SK-N-SH (cell line): ENCODE data around the gene ESF1. TPM values are rescaled to one million over a fixed set of nuclear protein-coding genes. Genes with fewer than 3 reads are reported as not detected.
A peak's percentile ranks its signal among the peaks of the same experiment; 100 is the strongest.

Experiments
- CTCF ChIA-PET: fragments of 300-600, 350-600 bp; formaldehyde crosslinking; extraction: SDS; loops from one replicate; lab custom pipeline; 2021; lab: Yijun Ruan, JAX
- POLR2A ChIA-PET: fragments of 350-600 bp; sonication (Branson Sonifier 250); formaldehyde crosslinking; extraction: SDS; loops from one replicate; lab custom pipeline; 2020; ENCODE audit warnings: antibody characterized with exemption, inconsistent platforms; lab: Yijun Ruan, JAX
- DNase-seq: peaks from one replicate; pipeline ENCODE4 v3.0.0; 2012
- H2AFZ ChIP-seq: fragments of 200-600 bp; sonication (generic); 2 replicates; pipeline ENCODE4 v1.8.1; 2016; ENCODE audit warnings: antibody characterized with exemption, mild to moderate bottlenecking, low read depth
- H3F3A ChIP-seq: fragments of 200-600 bp; sonication (generic); replicated peaks from 2 replicates; pipeline ENCODE3; 2016; ENCODE audit warnings: antibody characterized with exemption, mild to moderate bottlenecking; ENCODE audit not compliant: insufficient read depth
- H3K27ac ChIP-seq, 2 experiments: fragments of 200-500 bp in 1 of 2; fragments of 200-600 bp in 1 of 2; sonication (Bioruptor generic) in 1 of 2; sonication (generic), shearing (Covaris generic) in 1 of 2; 2 replicates each; pipeline versions ENCODE4 v1.5.1 to v1.6.1; 2014 to 2016; ENCODE audit warnings: low read depth in 2 of 2, inconsistent platforms in 1 of 2, low read length in 1 of 2, mild to moderate bottlenecking in 1 of 2, mixed read lengths in 1 of 2
- H3K27me3 ChIP-seq: fragments of 200-600 bp; sonication (generic), shearing (Covaris generic); 2 replicates; pipeline ENCODE4 v1.6.1; 2016; ENCODE audit warnings: mixed run types; ENCODE audit not compliant: insufficient read depth
- H3K36me3 ChIP-seq, 2 experiments: fragments of 200-500 bp in 1 of 2; fragments of 200-600 bp in 1 of 2; sonication (Bioruptor generic) in 1 of 2; sonication (generic) in 1 of 2; replicated peaks in 1 of 2; 2 replicates each; pipeline versions ENCODE3 to v1.5.1; 2014 to 2016; ENCODE audit warnings: low read length in 1 of 2, mild to moderate bottlenecking in 1 of 2; ENCODE audit not compliant: insufficient read depth in 2 of 2, control insufficient read depth in 1 of 2
- H3K4me1 ChIP-seq, 2 experiments: fragments of 200-500 bp in 1 of 2; fragments of 200-600 bp in 1 of 2; sonication (Bioruptor generic) in 1 of 2; sonication (generic), shearing (Covaris generic) in 1 of 2; 2 replicates each; pipeline versions ENCODE4 v1.5.1 to v1.6.1; 2014 to 2016; ENCODE audit warnings: low read depth in 1 of 2, low read length in 1 of 2, mixed run types in 1 of 2; ENCODE audit not compliant: insufficient read depth in 2 of 2, control insufficient read depth in 1 of 2
- H3K4me2 ChIP-seq: fragments of 200-600 bp; sonication (generic), shearing (Covaris generic); 2 replicates; pipeline ENCODE4 v1.6.1; 2017; ENCODE audit warnings: mixed run types
- H3K4me3 ChIP-seq, 2 experiments: fragments of 200-500 bp in 1 of 2; fragments of 200-600 bp in 1 of 2; sonication (Bioruptor generic) in 1 of 2; sonication (generic), shearing (Covaris generic) in 1 of 2; 2 replicates each; pipeline versions ENCODE4 v1.5.1 to v1.8.1; 2014 to 2016; ENCODE audit warnings: low read depth in 2 of 2, inconsistent platforms in 1 of 2, low read length in 1 of 2, mild to moderate bottlenecking in 1 of 2, mixed read lengths in 1 of 2, moderate library complexity in 1 of 2
- H3K79me2 ChIP-seq: fragments of 200-600 bp; sonication (generic); 2 replicates; pipeline ENCODE4 v1.8.1; 2017; ENCODE audit warnings: mild to moderate bottlenecking; ENCODE audit not compliant: insufficient read depth
- H3K9ac ChIP-seq: fragments of 200-600 bp; sonication (generic); 2 replicates; pipeline ENCODE4 v1.6.1; 2017; ENCODE audit warnings: mixed run types
- H3K9me2 ChIP-seq: fragments of 200-600 bp; sonication (generic); 2 replicates; pipeline ENCODE4 v1.6.1; 2017; ENCODE audit warnings: mixed run types
- H3K9me3 ChIP-seq: fragments of 200-600 bp; sonication (generic); 2 replicates; pipeline ENCODE4 v1.6.1; 2017; ENCODE audit warnings: mixed run types, mild to moderate bottlenecking, moderate library complexity
- H4K20me1 ChIP-seq: fragments of 200-600 bp; sonication (generic); 2 replicates; pipeline ENCODE4 v1.6.1; 2017; ENCODE audit warnings: mild to moderate bottlenecking, mixed run types; ENCODE audit not compliant: insufficient read depth
- ELF1 ChIP-seq: IDR thresholded peaks from 2 replicates; pipeline ENCODE4 v1.4.0; 2012
- FOSL2 ChIP-seq: IDR thresholded peaks from 2 replicates; pipeline ENCODE4 v1.4.0; 2012; ENCODE audit warnings: low read depth, mild to moderate bottlenecking, moderate library complexity, borderline replicate concordance
- FOXJ3 ChIP-seq: sonication (generic); formaldehyde crosslinking; IDR thresholded peaks from 2 replicates; pipeline ENCODE4 v1.5.1; 2020; ENCODE audit warnings: mild to moderate bottlenecking, missing genetic modification reagents
- FOXM1 ChIP-seq: IDR thresholded peaks from 2 replicates; pipeline ENCODE4 v1.4.0; 2012; ENCODE audit warnings: low read depth, mild to moderate bottlenecking
- GABPA ChIP-seq: IDR thresholded peaks from 2 replicates; pipeline ENCODE4 v1.4.0; 2012; ENCODE audit warnings: low read depth, mild to moderate bottlenecking
- GATA2 ChIP-seq: sonication (generic); formaldehyde crosslinking; IDR thresholded peaks from 2 replicates; pipeline ENCODE4 v1.5.0; 2020; ENCODE audit warnings: mild to moderate bottlenecking, missing genetic modification reagents
- IRF3 ChIP-seq: fragments of 150-350 bp; IDR thresholded peaks from 2 replicates; pipeline ENCODE4 v1.6.1; 2016; ENCODE audit warnings: mild to moderate bottlenecking, low read depth, low read length
- JUND ChIP-seq: IDR thresholded peaks from 2 replicates; pipeline ENCODE4 v1.4.0; 2012
- MAX ChIP-seq: IDR thresholded peaks from 2 replicates; pipeline ENCODE4 v1.4.0; 2012; ENCODE audit warnings: low read depth
- NRF1 ChIP-seq: IDR thresholded peaks from 2 replicates; pipeline ENCODE4 v1.6.1; 2012; ENCODE audit warnings: low read depth, mild to moderate bottlenecking, low read length
- RCOR1 ChIP-seq: fragments of 150-350 bp; IDR thresholded peaks from 2 replicates; pipeline ENCODE4 v1.6.1; 2017; ENCODE audit warnings: antibody characterized with exemption, low read length
- RFX5 ChIP-seq: IDR thresholded peaks from 2 replicates; pipeline ENCODE4 v1.6.1; 2012; ENCODE audit warnings: mild to moderate bottlenecking, improper control_type of control experiment, low read length
- SMC3 ChIP-seq: IDR thresholded peaks from 2 replicates; pipeline ENCODE4 v1.6.1; 2012; ENCODE audit warnings: low read depth, low read length, improper control_type of control experiment
- TAF1 ChIP-seq: IDR thresholded peaks from 2 replicates; pipeline ENCODE4 v1.6.1; 2012; ENCODE audit warnings: low read depth, mild to moderate bottlenecking, low read length, moderate library complexity, borderline replicate concordance
- TCF12 ChIP-seq: IDR thresholded peaks from 2 replicates; pipeline ENCODE4 v1.4.0; 2012
- USF2 ChIP-seq: fragments of 150-350 bp; IDR thresholded peaks from 2 replicates; pipeline ENCODE4 v1.6.1; 2017; ENCODE audit warnings: antibody characterized with exemption, low read length, low read depth, borderline replicate concordance
- YY1 ChIP-seq: IDR thresholded peaks from 2 replicates; pipeline ENCODE4 v1.4.0; 2012; ENCODE audit warnings: low read depth, mild to moderate bottlenecking
- WGBS: methylation state at CpG from one replicate; pipeline ENCODE4 v1.1.6; 2017; ENCODE audit warnings: low lambda C conversion rate; 5-methylcytosine and 5-hydroxymethylcytosine counted together
- polyA plus RNA-seq, 3 experiments: library from polyadenylated mRNA; depleted of rRNA; stranded (reverse); fragments of >200 nt; gene quantifications; 2 replicates each; pipeline ENCODE4 v1.2.3, GENCODE V29; 2012
- TF ChIP-seq, protein P1 (sequence below): IDR thresholded peaks from 2 replicates; pipeline ENCODE4; 2012
- TF ChIP-seq, protein P2 (sequence below): IDR thresholded peaks from 2 replicates; pipeline ENCODE4 v1.4.0; 2012; ENCODE audit warnings: low read depth, borderline replicate concordance

Gene ESF1
- polyA plus RNA-seq, 1 of the 3 experiments (the other 2 are of a cell fraction), result 1.4 TPM

GRCh38 chr20:13816757-13817156 lies 32.0 kb upstream of the ESF1 start:
- Histone ChIP-seq H3K4me1 (peaks cover 0 to 10% of the 10 kb centered on the region in 2 experiments; a peak in 1 of 4 replicates), H3F3A (peaks cover 4% of the 10 kb centered on the region), H3K4me3 (no peak overlapping the region), H3K27ac (no peak overlapping the region), H2AFZ (no peak overlapping the region), H3K36me3 (peaks cover 51 to 67% of the 10 kb centered on the region in 2 experiments), H3K9me3 (no peaks in the 10 kb centered on the region), H4K20me1 (no peaks in the 10 kb centered on the region), H3K9me2 (no peaks in the 10 kb centered on the region), H3K9ac (no peak overlapping the region), H3K27me3 (no peaks in the 10 kb centered on the region), H3K4me2 (no peak overlapping the region), H3K79me2 (no peaks in the 10 kb centered on the region)
- WGBS, result 51% methylated on average over 3 of the region's 3 CpGs
- CTCF ChIA-PET, result interaction anchor here (0.8 to 1.4 kb wide), 3 partner anchors 33 to 239 kb away, joined by 3 read pairs; partner anchors contain the start of genes ESF1 and NDUFAF5
- no peak for DNase-seq
- POLR2A ChIA-PET, result no interaction called here
- TF ChIP-seq USF2 (no peak), RFX5 (no peak), RCOR1 (no peak), FOXJ3 (CRISPR knock-in tag) (no peak), IRF3 (no peak), FOXM1 (no peak), JUND (peak; percentile 18; the same call in 1 of the 2 replicates), SMC3 (no peak), TCF12 (no peak), GABPA (no peak), MAX (no peak), FOSL2 (peak; percentile 31; the same call in 1 of the 2 replicates), ELF1 (no peak), NRF1 (no peak), GATA2 (CRISPR knock-in tag) (no peak), TAF1 (no peak), YY1 (no peak)
- TF ChIP-seq, protein P1, sequence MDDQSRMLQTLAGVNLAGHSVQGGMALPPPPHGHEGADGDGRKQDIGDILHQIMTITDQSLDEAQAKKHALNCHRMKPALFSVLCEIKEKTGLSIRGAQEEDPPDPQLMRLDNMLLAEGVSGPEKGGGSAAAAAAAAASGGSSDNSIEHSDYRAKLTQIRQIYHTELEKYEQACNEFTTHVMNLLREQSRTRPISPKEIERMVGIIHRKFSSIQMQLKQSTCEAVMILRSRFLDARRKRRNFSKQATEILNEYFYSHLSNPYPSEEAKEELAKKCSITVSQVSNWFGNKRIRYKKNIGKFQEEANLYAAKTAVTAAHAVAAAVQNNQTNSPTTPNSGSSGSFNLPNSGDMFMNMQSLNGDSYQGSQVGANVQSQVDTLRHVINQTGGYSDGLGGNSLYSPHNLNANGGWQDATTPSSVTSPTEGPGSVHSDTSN, result peak; percentile 29; the same call in 1 of the 2 replicates
- TF ChIP-seq, protein P2, sequence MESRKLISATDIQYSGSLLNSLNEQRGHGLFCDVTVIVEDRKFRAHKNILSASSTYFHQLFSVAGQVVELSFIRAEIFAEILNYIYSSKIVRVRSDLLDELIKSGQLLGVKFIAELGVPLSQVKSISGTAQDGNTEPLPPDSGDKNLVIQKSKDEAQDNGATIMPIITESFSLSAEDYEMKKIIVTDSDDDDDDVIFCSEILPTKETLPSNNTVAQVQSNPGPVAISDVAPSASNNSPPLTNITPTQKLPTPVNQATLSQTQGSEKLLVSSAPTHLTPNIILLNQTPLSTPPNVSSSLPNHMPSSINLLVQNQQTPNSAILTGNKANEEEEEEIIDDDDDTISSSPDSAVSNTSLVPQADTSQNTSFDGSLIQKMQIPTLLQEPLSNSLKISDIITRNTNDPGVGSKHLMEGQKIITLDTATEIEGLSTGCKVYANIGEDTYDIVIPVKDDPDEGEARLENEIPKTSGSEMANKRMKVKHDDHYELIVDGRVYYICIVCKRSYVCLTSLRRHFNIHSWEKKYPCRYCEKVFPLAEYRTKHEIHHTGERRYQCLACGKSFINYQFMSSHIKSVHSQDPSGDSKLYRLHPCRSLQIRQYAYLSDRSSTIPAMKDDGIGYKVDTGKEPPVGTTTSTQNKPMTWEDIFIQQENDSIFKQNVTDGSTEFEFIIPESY, result no peak
